ENCODE results near the gene PRDM11.
A peak's percentile ranks its signal among the peaks of the same experiment; 100 is the strongest.

The PRDM11 gene

GRCh38 chr11:45212566-45213315 is 66.3 kb downstream of the PRDM11 start:
- DNase-seq (ENCODE audit: low read depth), result no peak

- no peak for DNase-seq (ENCODE audit: low read depth)
Measured at GRCh38 chr11:45213316-45213665, 66.9 kb downstream of the PRDM11 start.

GRCh38 chr11:45213717-45214116 is 67.3 kb downstream of the PRDM11 start:
- no peak for DNase-seq (ENCODE audit: low read depth)

GRCh38 chr11:45215098-45215865 is 68.8 kb downstream of the PRDM11 start:
- DNase-seq (ENCODE audit: low read depth), result no peak

- DNase-seq (ENCODE audit: low read depth), result no peak
Measured at GRCh38 chr11:45216031-45216430, 69.6 kb downstream of the PRDM11 start.

GRCh38 chr11:45216901-45217300 is 70.5 kb downstream of the PRDM11 start:
- DNase-seq (ENCODE audit: low read depth), result peak; percentile 6

- no peak for DNase-seq (ENCODE audit: low read depth)
Measured at GRCh38 chr11:45217991-45218390, 71.6 kb downstream of the PRDM11 start.

GRCh38 chr11:45218705-45219104 is 72.3 kb downstream of the PRDM11 start:
- DNase-seq (ENCODE audit: low read depth), result no peak

- no peak for DNase-seq (ENCODE audit: low read depth)
Measured at GRCh38 chr11:45219411-45219810, 73.0 kb downstream of the PRDM11 start.

GRCh38 chr11:45223496-45223895 is 77.1 kb downstream of the PRDM11 start:
- DNase-seq (ENCODE audit: low read depth), result no peak

- no peak for DNase-seq (ENCODE audit: low read depth)
Measured at GRCh38 chr11:45224766-45225165, 78.3 kb downstream of the PRDM11 start.

- no peak for DNase-seq (ENCODE audit: low read depth)
Measured at GRCh38 chr11:45225277-45225676, 78.8 kb downstream of the PRDM11 start.

- DNase-seq (ENCODE audit: low read depth), result no peak
Measured at GRCh38 chr11:45225961-45226871, 79.8 kb downstream of the PRDM11 start.

- DNase-seq (ENCODE audit: low read depth), result no peak
Measured at GRCh38 chr11:45226901-45227300, 80.5 kb downstream of the PRDM11 start.

- no peak for DNase-seq (ENCODE audit: low read depth)
Measured at GRCh38 chr11:45227836-45228235, 81.4 kb downstream of the PRDM11 start.

- no peak for DNase-seq (ENCODE audit: low read depth)
Measured at GRCh38 chr11:45229401-45230020, 83.1 kb downstream of the PRDM11 start.

- no peak for DNase-seq (ENCODE audit: low read depth)
Measured at GRCh38 chr11:45232341-45233080, 86.1 kb downstream of the PRDM11 start.

- DNase-seq (ENCODE audit: low read depth), result no peak
Measured at GRCh38 chr11:45233121-45233803, 86.8 kb downstream of the PRDM11 start.

- no peak for DNase-seq (ENCODE audit: low read depth)
Measured at GRCh38 chr11:45233804-45234170, 87.3 kb downstream of the PRDM11 start.

- no peak for DNase-seq (ENCODE audit: low read depth)
Measured at GRCh38 chr11:45234306-45235006, 88.0 kb downstream of the PRDM11 start.
